ENCODE measurements around the gene PTPRH.
A peak's percentile ranks its signal among the peaks of the same experiment; 100 is the strongest.

The PTPRH gene

DNA sequence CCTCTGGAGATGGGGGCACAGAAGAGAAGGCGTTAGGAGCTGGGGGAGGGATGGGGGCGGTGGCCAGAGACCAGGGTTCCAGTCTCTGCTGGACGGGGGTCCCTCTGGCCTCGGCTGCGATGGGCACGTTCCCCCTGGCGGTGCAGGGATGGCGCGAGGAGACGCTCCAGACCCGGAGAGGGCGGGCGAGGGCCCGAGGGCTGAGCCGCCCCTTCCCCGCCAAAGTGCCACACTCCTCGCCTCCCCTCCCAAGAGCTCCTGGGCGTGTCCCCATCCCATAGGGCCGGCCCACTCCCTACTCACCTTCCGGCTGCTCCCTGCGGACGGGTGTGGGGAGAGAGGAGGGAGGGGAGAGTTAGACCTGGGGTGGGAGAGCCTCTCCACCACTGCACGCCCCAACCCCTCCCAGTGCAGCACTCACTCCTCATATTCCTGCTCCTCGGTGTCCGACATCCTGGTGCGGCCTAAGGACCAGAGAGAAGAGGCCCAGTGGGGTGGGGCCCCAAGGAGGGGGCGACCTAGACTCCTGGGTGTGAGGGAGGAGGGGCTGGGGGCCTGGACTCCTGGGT is 62.5 kb downstream of the PTPRH start:
- no peak for DNase-seq
- TF ChIP-seq GATA1 (IDR thresholded peaks at IDR 0.05; ENCODE audit: low read depth, low read length) (no peak), POLR2A (IDR thresholded peaks at IDR 0.05; ENCODE audit: low read length) (no peak)

- peak; percentile 55 to 76 for DNase-seq
- TF ChIP-seq POLR2A (IDR thresholded peaks at IDR 0.05; ENCODE audit: low read length) (no peak), GATA1 (IDR thresholded peaks at IDR 0.05; ENCODE audit: low read depth, low read length) (no peak)
These were observed 63.1 kb downstream of the PTPRH start for GRCh38 chr19:55146078-55146704.

DNA sequence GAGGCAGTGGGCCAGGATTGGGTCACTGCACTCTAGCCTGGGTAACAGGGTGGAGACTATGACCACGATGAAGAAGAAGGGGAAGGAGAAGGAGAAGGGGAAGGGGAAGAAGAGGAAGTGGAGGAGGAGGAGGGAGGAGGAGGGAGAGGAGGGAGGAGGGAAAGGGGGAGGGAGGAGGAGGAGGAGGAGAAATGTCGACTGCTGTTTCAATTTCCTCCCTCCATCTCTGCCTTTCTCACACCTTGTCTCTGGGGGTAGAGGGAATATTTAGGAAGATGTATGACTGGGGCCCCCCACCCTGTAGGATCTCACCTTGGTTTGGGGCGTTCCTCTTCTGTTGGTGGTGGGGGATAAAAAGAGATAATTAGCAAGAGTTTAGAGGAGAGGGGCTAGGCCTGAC is 64.1 kb downstream of the PTPRH start:
- TF ChIP-seq GATA1 (IDR thresholded peaks at IDR 0.05; ENCODE audit: low read depth, low read length), result no peak
- no peak for TF ChIP-seq POLR2A (IDR thresholded peaks at IDR 0.05; ENCODE audit: low read length)
- DNase-seq, result no peak

DNA sequence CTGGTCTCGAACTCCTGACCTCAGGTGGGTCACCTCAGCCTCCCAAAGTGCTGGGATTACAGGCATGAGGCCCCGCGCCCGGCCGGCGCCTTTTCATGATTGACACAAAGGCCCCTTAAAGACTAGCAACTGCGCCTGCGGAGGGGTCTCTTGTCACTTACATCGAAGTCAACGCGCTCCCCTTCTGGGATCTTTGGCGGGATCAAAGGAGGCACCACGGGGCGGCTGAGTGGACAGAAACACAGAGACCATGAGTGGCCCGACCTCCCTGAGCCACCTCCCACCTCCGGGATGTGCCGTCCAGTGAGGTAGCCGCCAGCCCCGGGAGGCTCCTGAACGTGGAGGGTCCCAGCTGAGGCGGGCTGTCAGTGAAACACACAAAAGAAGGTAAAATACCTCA is 67.6 kb downstream of the PTPRH start:
- no peak for TF ChIP-seq POLR2A (IDR thresholded peaks at IDR 0.05; ENCODE audit: low read length)
- TF ChIP-seq GATA1 (IDR thresholded peaks at IDR 0.05; ENCODE audit: low read depth, low read length), result no peak
- no peak for DNase-seq

DNA sequence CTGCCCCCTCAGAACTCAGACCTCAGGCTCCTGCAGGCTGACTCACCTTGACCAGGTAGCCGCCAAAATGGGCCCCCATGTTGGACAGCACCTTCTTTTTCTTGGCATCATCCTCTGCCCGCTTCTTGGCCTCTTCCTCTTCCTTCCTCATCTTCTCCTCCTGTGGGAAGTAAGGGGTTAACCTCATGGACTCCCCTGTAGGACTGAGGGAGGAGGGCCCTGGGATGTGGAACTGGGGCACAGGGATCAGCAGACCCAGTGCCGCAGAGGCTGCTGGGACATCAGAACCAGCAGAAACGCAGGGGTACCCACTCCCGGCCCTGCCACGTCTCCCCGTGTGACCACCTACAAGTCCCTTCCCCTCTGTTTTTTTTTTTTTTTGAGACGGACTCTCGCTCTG is 71.4 kb downstream of the PTPRH start:
- DNase-seq, result no peak
- TF ChIP-seq GATA1 (IDR thresholded peaks at IDR 0.05; ENCODE audit: low read depth, low read length) (no peak), POLR2A (IDR thresholded peaks at IDR 0.05; ENCODE audit: low read length) (no peak)

GRCh38 chr19:55136399-55137102 is 72.8 kb downstream of the PTPRH start:
- TF ChIP-seq GATA1 (IDR thresholded peaks at IDR 0.05; ENCODE audit: low read depth, low read length) (no peak), POLR2A (IDR thresholded peaks at IDR 0.05; ENCODE audit: low read length) (no peak)
- no peak for DNase-seq

DNA sequence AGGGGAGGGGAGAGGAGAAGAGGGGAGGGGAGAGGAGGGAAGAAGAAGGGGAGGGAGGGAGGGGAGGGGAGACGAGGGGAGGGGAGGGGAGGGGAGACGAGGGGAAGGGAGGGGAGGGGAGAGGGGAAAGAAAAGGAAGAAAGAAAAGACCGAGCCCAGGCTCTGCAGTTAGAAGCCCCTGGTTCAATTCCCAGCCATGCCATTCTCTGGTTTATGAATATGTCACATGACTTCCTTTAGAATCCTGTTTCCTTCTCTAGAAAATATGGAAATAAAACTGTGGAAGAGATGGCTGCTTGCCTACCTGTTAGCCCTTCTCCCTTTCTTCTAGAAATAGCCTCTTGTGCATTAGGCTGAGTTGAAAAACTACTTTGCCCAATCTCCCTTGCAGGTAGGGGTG is 74.6 kb downstream of the PTPRH start:
- TF ChIP-seq GATA1 (IDR thresholded peaks at IDR 0.05; ENCODE audit: low read depth, low read length) (no peak), POLR2A (IDR thresholded peaks at IDR 0.05; ENCODE audit: low read length) (no peak)
- DNase-seq, result no peak

DNA sequence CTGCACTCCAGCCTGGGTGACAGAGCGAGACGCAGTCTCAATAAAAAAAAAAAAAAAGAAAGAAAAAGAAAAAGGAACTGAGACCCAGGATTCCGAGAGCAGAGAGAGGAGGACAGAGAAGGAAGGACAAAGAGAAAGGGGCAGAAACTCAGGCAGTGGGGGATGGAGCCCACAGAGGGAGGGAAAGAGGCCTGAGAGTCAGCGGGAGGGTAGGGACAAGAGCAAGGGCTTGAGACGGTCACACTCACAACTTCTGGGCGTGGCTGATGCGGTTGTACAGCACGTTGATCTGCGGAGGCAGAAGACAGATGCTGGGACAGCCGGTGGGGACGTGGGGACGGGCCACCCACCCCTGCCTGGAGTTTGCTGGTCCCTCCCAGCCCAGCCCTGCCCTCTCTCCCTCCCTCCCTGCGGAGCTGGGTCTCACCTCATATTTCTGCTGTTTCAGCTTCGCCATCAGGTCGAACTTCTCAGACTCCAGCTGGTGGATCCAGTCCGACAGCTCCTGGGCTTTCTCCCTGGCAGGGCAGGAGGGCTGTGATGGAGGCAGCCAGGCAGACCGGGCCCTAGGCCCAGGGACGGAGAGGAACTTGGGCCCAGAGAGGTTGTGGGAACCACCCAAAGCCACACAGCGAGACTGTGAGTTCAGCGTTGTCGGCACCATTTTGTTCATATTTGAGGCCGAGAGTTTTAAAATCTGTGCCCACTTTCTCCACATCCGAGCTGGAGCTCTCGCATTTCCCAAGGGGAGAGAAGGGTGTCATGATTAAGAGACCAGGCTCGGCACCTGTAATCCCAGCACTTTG is 75.5 kb downstream of the PTPRH start:
- TF ChIP-seq GATA1 (IDR thresholded peaks at IDR 0.05; ENCODE audit: low read depth, low read length), result no peak
- no peak for TF ChIP-seq POLR2A (IDR thresholded peaks at IDR 0.05; ENCODE audit: low read length)
- DNase-seq, result no peak

- TF ChIP-seq GATA1 (IDR thresholded peaks at IDR 0.05; ENCODE audit: low read depth, low read length), result no peak
- no peak for TF ChIP-seq POLR2A (IDR thresholded peaks at IDR 0.05; ENCODE audit: low read length)
- peak in 1 of 2 experiments; percentile 32 for DNase-seq
These were observed 76.7 kb downstream of the PTPRH start for GRCh38 chr19:55132453-55133129.

GRCh38 chr19:55131421-55131820 is 77.9 kb downstream of the PTPRH start:
- TF ChIP-seq GATA1 (IDR thresholded peaks at IDR 0.05; ENCODE audit: low read depth, low read length) (no peak), POLR2A (IDR thresholded peaks at IDR 0.05; ENCODE audit: low read length) (no peak)
- DNase-seq, result no peak
